HCT116 (cell line): Measurements from ENCODE around the gene CAB39. TPM values are rescaled to one million over a fixed set of nuclear protein-coding genes. Genes with fewer than 3 reads are reported as not detected.

ENCODE experiments used
- ATAC-seq: fragments of 200-7000 bp; cut with Tn5 transposase; 2 replicates; pipeline ENCODE4 v1.9.1; 2020; ENCODE audit warnings: mild to moderate bottlenecking, moderate library complexity
- BruUV-seq: library from RNA; stranded (reverse); fragments of 400-500 nt; replicated peaks from 2 replicates; lab custom pipeline; 2021; lab: Mats Ljungman, UMichigan
- CTCF ChIA-PET: fragments of 300-600 bp; sonication (Branson Sonifier 250); formaldehyde crosslinking; loops from one replicate; lab custom pipeline; 2021; ENCODE audit warnings: antibody characterized with exemption; lab: Charles Lee
- POLR2A ChIA-PET: fragments of 300-600, 350-600 bp; sonication (Branson Sonifier 250); formaldehyde crosslinking; loops from one replicate; lab custom pipeline; 2021; ENCODE audit warnings: antibody characterized with exemption; lab: Charles Lee
- RAD21 ChIA-PET, 2 experiments: fragments of 300-600 bp; sonication (Branson Sonifier 250); formaldehyde crosslinking; loops; one replicate each; lab custom pipeline; 2023; ENCODE audit warnings: low total read pairs in 2 of 2; ENCODE audit not compliant: uncharacterized antibody in 2 of 2, unreplicated experiment in 2 of 2, low non-redundant PET in 1 of 2; lab: Charles Lee
- DNase-seq: peaks from one replicate; pipeline ENCODE4 v3.0.0-alpha.2; 2010; ENCODE audit warnings: low read depth, low spot score
- H2AFZ ChIP-seq: fragments of 200-600 bp; shearing (Covaris generic), sonication (generic); 2 replicates; pipeline ENCODE4 v1.6.1; 2017; ENCODE audit warnings: low read depth, mixed run types, mixed read lengths, antibody characterized with exemption, low read length; ENCODE audit not compliant: poor library complexity, severe bottlenecking
- H3K27ac ChIP-seq: 2 replicates; pipeline ENCODE4 v1.5.1; 2012; ENCODE audit warnings: low read depth, low read length
- H3K27me3 ChIP-seq: fragments of 200-600 bp; sonication (generic); 2 replicates; pipeline ENCODE4 v1.6.1; 2016; ENCODE audit warnings: mixed run types, low read length, mixed read lengths; ENCODE audit not compliant: insufficient read depth
- H3K36me3 ChIP-seq, 2 experiments: fragments of 200-500 bp in 1 of 2; fragments of 200-600 bp in 1 of 2; sonication (Bioruptor generic) in 1 of 2; sonication (generic) in 1 of 2; 2 replicates each; pipeline versions ENCODE4 v1.5.1 to v1.6.1; 2014 to 2016; ENCODE audit warnings: low read length in 2 of 2, inconsistent platforms in 1 of 2, mixed read lengths in 1 of 2, mixed run types in 1 of 2; ENCODE audit not compliant: insufficient read depth in 2 of 2, control insufficient read depth in 1 of 2
- H3K4me1 ChIP-seq, 2 experiments: fragments of 200-600 bp in 1 of 2; sonication (generic) in 1 of 2; 2 replicates each; pipeline versions ENCODE4 v1.5.1 to v1.6.1; 2012 to 2017; ENCODE audit warnings: low read length in 2 of 2, inconsistent platforms in 1 of 2, mild to moderate bottlenecking in 1 of 2, mixed read lengths in 1 of 2, mixed run types in 1 of 2, moderate library complexity in 1 of 2; ENCODE audit not compliant: insufficient read depth in 2 of 2, control insufficient read depth in 1 of 2
- H3K4me2 ChIP-seq: fragments of 200-600 bp; sonication (generic); 2 replicates; pipeline ENCODE4 v1.6.1; 2017; ENCODE audit warnings: mixed run types, low read length, mixed read lengths
- H3K4me3 ChIP-seq, 2 experiments: fragments of 200-600 bp in 1 of 2; sonication (generic) in 1 of 2; replicated peaks in 1 of 2; 2 replicates each; pipeline ENCODE4 v1.5.1; 2011 to 2016; ENCODE audit warnings: low read length in 2 of 2, control low read depth in 1 of 2, low read depth in 1 of 2, mild to moderate bottlenecking in 1 of 2, mixed read lengths in 1 of 2, mixed run types in 1 of 2
- H3K79me2 ChIP-seq: fragments of 200-600 bp; sonication (generic); 2 replicates; pipeline ENCODE4 v1.6.1; 2017; ENCODE audit warnings: mild to moderate bottlenecking, mixed run types, low read length, moderate library complexity, mixed read lengths; ENCODE audit not compliant: insufficient read depth
- H3K9ac ChIP-seq: fragments of 200-600 bp; sonication (generic); 2 replicates; pipeline ENCODE4 v1.6.1; 2016; ENCODE audit warnings: low read length, mixed read lengths
- H3K9me2 ChIP-seq: fragments of 200-600 bp; sonication (generic), shearing (Covaris generic); 2 replicates; pipeline ENCODE4 v1.6.1; 2017; ENCODE audit warnings: mixed run types, mild to moderate bottlenecking, moderate library complexity; ENCODE audit not compliant: insufficient read depth
- H3K9me3 ChIP-seq, 2 experiments: fragments of 200-500 bp in 1 of 2; fragments of 200-600 bp in 1 of 2; sonication (Bioruptor generic) in 1 of 2; sonication (generic) in 1 of 2; 2 replicates each; pipeline ENCODE4 v1.6.1; 2014 to 2017; ENCODE audit warnings: low read length in 2 of 2, mixed read lengths in 2 of 2, inconsistent platforms in 1 of 2, low read depth in 1 of 2, mild to moderate bottlenecking in 1 of 2, mixed run types in 1 of 2, moderate library complexity in 1 of 2; ENCODE audit not compliant: control insufficient read depth in 1 of 2, insufficient read depth in 1 of 2
- H4K20me1 ChIP-seq: fragments of 200-600 bp; sonication (generic), shearing (Covaris generic); 2 replicates; pipeline ENCODE4 v1.6.1; 2017; ENCODE audit warnings: mixed run types, mild to moderate bottlenecking, moderate library complexity; ENCODE audit not compliant: insufficient read depth
- JUND ChIP-seq: IDR thresholded peaks from 2 replicates; pipeline ENCODE4 v1.6.1; 2012
- POLR2A ChIP-seq: IDR thresholded peaks from 2 replicates; pipeline ENCODE4 v1.7.0; 2011; ENCODE audit warnings: borderline replicate concordance; ENCODE audit not compliant: insufficient read depth, insufficient read length; ENCODE audit errors: extremely low read depth
- RAD21 ChIP-seq: IDR thresholded peaks from 2 replicates; pipeline ENCODE4 v1.6.1; 2012; ENCODE audit warnings: low read depth, mild to moderate bottlenecking
- SRF ChIP-seq: IDR thresholded peaks from 2 replicates; pipeline ENCODE4 v1.6.1; 2012; ENCODE audit warnings: low read depth
- intact Hi-C: fragments of 100-400 bp; cut with micrococcal nuclease; formaldehyde crosslinking; loops from 2 replicates; pipeline ENCODE4 v1.10.0; 2022
- total RNA-seq: library from RNA; stranded (reverse); gene quantifications from one replicate; pipeline ENCODE4 v1.2.1, GENCODE V29; 2021; ENCODE audit not compliant: unreplicated experiment

CAB39 gene
- total RNA-seq, 1 experiment from 2014 or later = 63.6 TPM

DNA sequence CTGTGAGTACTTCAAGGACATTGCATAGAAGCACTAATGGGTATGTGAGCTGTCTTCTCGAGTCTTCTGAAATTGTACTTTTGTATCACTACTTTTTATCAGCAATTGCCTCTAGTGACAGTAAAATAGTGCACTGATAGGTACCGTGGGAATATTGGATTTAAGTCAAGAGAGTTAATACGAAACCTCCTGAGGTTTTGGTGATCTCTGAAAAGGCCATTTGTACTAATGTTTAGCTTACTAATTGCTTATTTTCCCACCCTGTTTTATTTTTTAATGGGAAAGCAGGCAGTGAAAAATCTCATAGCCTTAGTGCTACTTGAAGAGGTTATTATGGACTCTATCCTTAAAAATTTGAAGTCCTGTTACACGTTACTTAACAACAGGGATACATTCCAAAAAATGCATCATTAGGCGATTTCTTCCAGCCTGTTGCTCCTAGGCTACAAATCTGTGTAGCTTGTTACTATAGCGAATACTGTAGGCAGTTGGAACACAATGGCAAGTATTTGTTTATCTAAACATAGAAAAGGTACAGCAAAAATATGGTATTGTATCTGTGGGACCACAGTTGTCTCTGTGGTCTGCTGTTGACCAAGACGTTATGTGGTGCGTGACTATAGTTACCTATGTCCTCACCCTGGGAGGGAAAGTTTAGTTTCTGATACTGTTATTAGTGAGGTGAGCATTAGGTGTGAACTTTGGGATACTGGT is 65.9 kb downstream of the CAB39 start:
- Histone ChIP-seq H3K79me2 (peaks cover 77% of the 10 kb centered on the region), H3K4me2 (peak overlapping the region; percentile 67), H3K4me1 (peaks cover 87 to 100% of the 10 kb centered on the region in 2 experiments), H3K9ac (peak overlapping the region; percentile 54), H3K27ac (peak overlapping the region; percentile 75), H3K9me3 (no peaks in the 10 kb centered on the region), H3K36me3 (0 out of 4 replicates have a peak, but pooled peaks cover 0 to 2% of the 10 kb centered on the region in 2 experiments), H2AFZ (no peak overlapping the region), H3K9me2 (no peaks in the 10 kb centered on the region), H3K27me3 (no peaks in the 10 kb centered on the region), H4K20me1 (no peaks in the 10 kb centered on the region), H3K4me3 (peak overlapping the region in 1 of 2 experiments; percentile 33; a peak in 1 of 4 replicates)
- no peak for TF ChIP-seq RAD21
- ChIA-PET CTCF (interaction anchor here (1.8 kb wide), 1 partner anchor 20 kb away, joined by 4 read pairs; no protein-coding TSS in a partner anchor), POLR2A (no interaction called here), RAD21 (no interaction called here)
- intact Hi-C loops = no loop called here
- BruUV-seq = no TSS peak
- ATAC-seq = no peak
- no peak for DNase-seq

DNA sequence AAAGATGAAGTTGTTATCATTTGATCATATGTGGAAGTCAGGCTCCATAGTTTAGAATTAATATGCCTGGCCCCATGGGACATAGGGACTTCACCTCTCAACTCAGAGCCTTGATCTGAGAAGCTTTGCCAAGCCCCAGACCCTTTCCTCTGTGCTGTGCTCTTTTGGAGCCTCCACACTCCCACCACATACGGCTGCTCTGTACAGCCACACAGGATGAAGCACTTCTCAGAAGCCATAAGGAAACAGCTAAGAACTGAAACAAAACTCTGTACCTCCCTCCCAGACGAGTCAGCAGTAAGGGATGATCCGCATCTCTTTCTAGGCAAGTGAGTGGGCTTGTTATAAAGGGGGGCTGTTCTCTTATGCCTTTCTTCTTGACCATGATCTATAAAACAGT is 66.5 kb downstream of the CAB39 start:
- H3K27me3 ChIP-seq = no peaks in the 10 kb centered on the region
- no peak for DNase-seq
- CTCF ChIA-PET = interaction anchor here (1.8 kb wide), 1 partner anchor 19 kb away, joined by 4 read pairs; no protein-coding TSS in a partner anchor
- no peaks in the 10 kb centered on the region for H3K9me3 ChIP-seq
- POLR2A ChIA-PET = interaction anchor here (1.3 kb wide), 1 partner anchor 95 kb away, joined by 3 read pairs; no protein-coding TSS in a partner anchor
- H3K9me2 ChIP-seq = no peaks in the 10 kb centered on the region
- intact Hi-C loops = no loop called here
- H4K20me1 ChIP-seq = no peaks in the 10 kb centered on the region
- ATAC-seq = no peak
- peaks cover 83% of the 10 kb centered on the region for H3K79me2 ChIP-seq
- no peak overlapping the region for H3K4me3 ChIP-seq
- 0 out of 2 replicates have a peak, but pooled peaks have one; percentile 15 for TF ChIP-seq JUND
- no peak for TF ChIP-seq SRF
- TF ChIP-seq POLR2A = no peak
- BruUV-seq = no TSS peak
- peaks cover 81 to 100% of the 10 kb centered on the region in 2 experiments for H3K4me1 ChIP-seq
- 0 out of 2 replicates have a peak overlapping the region, but pooled peaks have one; percentile 25 for H3K9ac ChIP-seq
- peak overlapping the region; percentile 77; the same call in 1 of the 2 replicates for H3K4me2 ChIP-seq
- no peak overlapping the region for H2AFZ ChIP-seq
- H3K27ac ChIP-seq = no peak overlapping the region
- peaks cover 0 to 8% of the 10 kb centered on the region in 2 experiments; a peak in 1 of 4 replicates for H3K36me3 ChIP-seq
- RAD21 ChIA-PET = no interaction called here
